HEK293 (cell line): ENCODE results near the gene TMEM130.

Experiments used
- GLI4 ChIP-seq: fragments of 450-650 bp; formaldehyde crosslinking; IDR thresholded peaks from 2 replicates; pipeline ENCODE4 v1.5.1; 2016; ENCODE audit warnings: missing biosample characterization, missing genetic modification characterization
- HOXC10 ChIP-seq: sonication (generic); formaldehyde crosslinking; IDR thresholded peaks from 2 replicates; pipeline ENCODE4 v1.8.1; 2023; ENCODE audit warnings: mild to moderate bottlenecking, missing genetic modification reagents
- KLF10 ChIP-seq: fragments of 450-650 bp; IDR thresholded peaks from 2 replicates; pipeline ENCODE4 v1.5.1; 2018; ENCODE audit warnings: missing biosample characterization, mild to moderate bottlenecking, missing genetic modification characterization
- MEIS1 ChIP-seq: sonication (generic); formaldehyde crosslinking; IDR thresholded peaks from 2 replicates; pipeline ENCODE4 v1.8.1; 2022; ENCODE audit warnings: missing genetic modification reagents, mild to moderate bottlenecking, borderline replicate concordance
- PRDM4 ChIP-seq: fragments of 450-650 bp; formaldehyde crosslinking; IDR thresholded peaks from 2 replicates; pipeline ENCODE4 v1.5.1; 2017; ENCODE audit warnings: missing biosample characterization, missing genetic modification characterization
- YY1 ChIP-seq: fragments of 450-650 bp; formaldehyde crosslinking; IDR thresholded peaks from 2 replicates; pipeline ENCODE4 v1.5.1; 2018; ENCODE audit warnings: missing biosample characterization, missing genetic modification characterization
- ZBTB17 ChIP-seq: fragments of 450-650 bp; formaldehyde crosslinking; IDR thresholded peaks from 2 replicates; pipeline ENCODE4 v1.5.1; 2016; ENCODE audit warnings: missing biosample characterization, missing genetic modification characterization
- ZBTB8A ChIP-seq: fragments of 450-650 bp; formaldehyde crosslinking; IDR thresholded peaks from 2 replicates; pipeline ENCODE4 v1.5.1; 2016; ENCODE audit warnings: missing biosample characterization, missing genetic modification characterization
- ZNF169 ChIP-seq: fragments of 450-650 bp; formaldehyde crosslinking; IDR thresholded peaks from 2 replicates; pipeline ENCODE4 v1.5.1; 2016; ENCODE audit warnings: missing biosample characterization, missing genetic modification characterization
- ZNF174 ChIP-seq: fragments of 450-650 bp; formaldehyde crosslinking; IDR thresholded peaks from 2 replicates; pipeline ENCODE4 v1.5.0; 2017; ENCODE audit warnings: missing biosample characterization, mild to moderate bottlenecking, missing genetic modification characterization
- ZNF202 ChIP-seq: fragments of 450-650 bp; formaldehyde crosslinking; IDR thresholded peaks from 2 replicates; pipeline ENCODE4 v1.5.1; 2016; ENCODE audit warnings: missing biosample characterization, missing genetic modification characterization, borderline replicate concordance
- ZNF280C ChIP-seq: fragments of 450-650 bp; formaldehyde crosslinking; IDR thresholded peaks from 2 replicates; pipeline ENCODE4 v1.5.1; 2016; ENCODE audit warnings: missing biosample characterization, missing genetic modification characterization
- ZNF391 ChIP-seq: fragments of 450-650 bp; formaldehyde crosslinking; IDR thresholded peaks from 2 replicates; pipeline ENCODE4 v1.5.1; 2016; ENCODE audit warnings: low read depth, missing biosample characterization, missing genetic modification characterization, borderline replicate concordance
- ZNF394 ChIP-seq: fragments of 450-650 bp; formaldehyde crosslinking; IDR thresholded peaks from 2 replicates; pipeline ENCODE4 v1.5.1; 2016; ENCODE audit warnings: missing biosample characterization, missing genetic modification characterization, mild to moderate bottlenecking, moderate library complexity, borderline replicate concordance
- ZNF707 ChIP-seq: fragments of 450-650 bp; formaldehyde crosslinking; IDR thresholded peaks from 2 replicates; pipeline ENCODE4 v1.5.1; 2016; ENCODE audit warnings: missing biosample characterization, missing genetic modification characterization
- ZNF768 ChIP-seq: fragments of 450-650 bp; formaldehyde crosslinking; IDR thresholded peaks from 2 replicates; pipeline ENCODE4 v1.5.1; 2018; ENCODE audit warnings: missing biosample characterization, mild to moderate bottlenecking, missing genetic modification characterization
- ZSCAN5A ChIP-seq: fragments of 450-650 bp; formaldehyde crosslinking; IDR thresholded peaks from 2 replicates; pipeline ENCODE4 v1.5.1; 2016; ENCODE audit warnings: missing biosample characterization, missing genetic modification characterization
- TF ChIP-seq, protein P1 (sequence below): fragments of 450-650 bp; formaldehyde crosslinking; IDR thresholded peaks from 2 replicates; pipeline ENCODE4 v1.5.1; 2016; ENCODE audit warnings: missing biosample characterization, missing genetic modification characterization
- TF ChIP-seq, protein P2 (sequence below): fragments of 450-650 bp; formaldehyde crosslinking; IDR thresholded peaks from 2 replicates; pipeline ENCODE4 v1.5.1; 2016; ENCODE audit warnings: missing biosample characterization, missing genetic modification characterization
- TF ChIP-seq, protein P3 (sequence below): fragments of 450-650 bp; formaldehyde crosslinking; IDR thresholded peaks from 2 replicates; pipeline ENCODE4 v1.5.1; 2016; ENCODE audit warnings: missing biosample characterization, missing genetic modification characterization
- TF ChIP-seq, protein P4 (sequence below): fragments of 450-650 bp; formaldehyde crosslinking; conservative IDR thresholded peaks from 2 replicates; pipeline ENCODE4 v1.5.1; 2016; ENCODE audit warnings: low read depth, missing biosample characterization, missing genetic modification characterization
- TF ChIP-seq, protein P5 (sequence below): fragments of 450-650 bp; formaldehyde crosslinking; IDR thresholded peaks from 2 replicates; pipeline ENCODE4 v1.5.1; 2016; ENCODE audit warnings: missing biosample characterization, missing genetic modification characterization, low read depth

TMEM130 gene

GRCh38 chr7:98802088-98802780 is 67.6 kb downstream of the TMEM130 start (continued):
- no peak for TF ChIP-seq ZNF280C
- no peak for TF ChIP-seq ZNF707 (tag by site-specific recombination)
- TF ChIP-seq ZNF202 (tag by site-specific recombination) = no peak
- TF ChIP-seq, protein P1, sequence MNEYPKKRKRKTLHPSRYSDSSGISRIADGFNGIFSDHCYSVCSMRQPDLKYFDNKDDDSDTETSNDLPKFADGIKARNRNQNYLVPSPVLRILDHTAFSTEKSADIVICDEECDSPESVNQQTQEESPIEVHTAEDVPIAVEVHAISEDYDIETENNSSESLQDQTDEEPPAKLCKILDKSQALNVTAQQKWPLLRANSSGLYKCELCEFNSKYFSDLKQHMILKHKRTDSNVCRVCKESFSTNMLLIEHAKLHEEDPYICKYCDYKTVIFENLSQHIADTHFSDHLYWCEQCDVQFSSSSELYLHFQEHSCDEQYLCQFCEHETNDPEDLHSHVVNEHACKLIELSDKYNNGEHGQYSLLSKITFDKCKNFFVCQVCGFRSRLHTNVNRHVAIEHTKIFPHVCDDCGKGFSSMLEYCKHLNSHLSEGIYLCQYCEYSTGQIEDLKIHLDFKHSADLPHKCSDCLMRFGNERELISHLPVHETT (tag by site-specific recombination) = no peak
- TF ChIP-seq, protein P2, sequence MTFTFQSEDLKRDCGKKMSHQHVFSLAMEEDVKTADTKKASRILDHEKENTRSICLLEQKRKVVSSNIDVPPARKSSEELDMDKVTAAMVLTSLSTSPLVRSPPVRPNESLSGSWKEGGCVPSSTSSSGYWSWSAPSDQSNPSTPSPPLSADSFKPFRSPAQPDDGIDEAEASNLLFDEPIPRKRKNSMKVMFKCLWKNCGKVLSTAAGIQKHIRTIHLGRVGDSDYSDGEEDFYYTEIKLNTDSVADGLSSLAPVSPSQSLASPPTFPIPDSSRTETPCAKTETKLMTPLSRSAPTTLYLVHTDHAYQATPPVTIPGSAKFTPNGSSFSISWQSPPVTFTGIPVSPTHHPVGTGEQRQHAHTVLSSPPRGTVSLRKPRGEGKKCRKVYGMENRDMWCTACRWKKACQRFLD (tag by site-specific recombination) = no peak
- no peak for TF ChIP-seq KLF10 (tag by site-specific recombination)
- TF ChIP-seq ZBTB17 (tag by site-specific recombination) = no peak
- no peak for TF ChIP-seq YY1 (tag by site-specific recombination)
- TF ChIP-seq, protein P3, sequence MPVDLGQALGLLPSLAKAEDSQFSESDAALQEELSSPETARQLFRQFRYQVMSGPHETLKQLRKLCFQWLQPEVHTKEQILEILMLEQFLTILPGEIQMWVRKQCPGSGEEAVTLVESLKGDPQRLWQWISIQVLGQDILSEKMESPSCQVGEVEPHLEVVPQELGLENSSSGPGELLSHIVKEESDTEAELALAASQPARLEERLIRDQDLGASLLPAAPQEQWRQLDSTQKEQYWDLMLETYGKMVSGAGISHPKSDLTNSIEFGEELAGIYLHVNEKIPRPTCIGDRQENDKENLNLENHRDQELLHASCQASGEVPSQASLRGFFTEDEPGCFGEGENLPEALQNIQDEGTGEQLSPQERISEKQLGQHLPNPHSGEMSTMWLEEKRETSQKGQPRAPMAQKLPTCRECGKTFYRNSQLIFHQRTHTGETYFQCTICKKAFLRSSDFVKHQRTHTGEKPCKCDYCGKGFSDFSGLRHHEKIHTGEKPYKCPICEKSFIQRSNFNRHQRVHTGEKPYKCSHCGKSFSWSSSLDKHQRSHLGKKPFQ (tag by site-specific recombination) = no peak
- no peak for TF ChIP-seq ZNF169 (tag by site-specific recombination)
- TF ChIP-seq, protein P4, sequence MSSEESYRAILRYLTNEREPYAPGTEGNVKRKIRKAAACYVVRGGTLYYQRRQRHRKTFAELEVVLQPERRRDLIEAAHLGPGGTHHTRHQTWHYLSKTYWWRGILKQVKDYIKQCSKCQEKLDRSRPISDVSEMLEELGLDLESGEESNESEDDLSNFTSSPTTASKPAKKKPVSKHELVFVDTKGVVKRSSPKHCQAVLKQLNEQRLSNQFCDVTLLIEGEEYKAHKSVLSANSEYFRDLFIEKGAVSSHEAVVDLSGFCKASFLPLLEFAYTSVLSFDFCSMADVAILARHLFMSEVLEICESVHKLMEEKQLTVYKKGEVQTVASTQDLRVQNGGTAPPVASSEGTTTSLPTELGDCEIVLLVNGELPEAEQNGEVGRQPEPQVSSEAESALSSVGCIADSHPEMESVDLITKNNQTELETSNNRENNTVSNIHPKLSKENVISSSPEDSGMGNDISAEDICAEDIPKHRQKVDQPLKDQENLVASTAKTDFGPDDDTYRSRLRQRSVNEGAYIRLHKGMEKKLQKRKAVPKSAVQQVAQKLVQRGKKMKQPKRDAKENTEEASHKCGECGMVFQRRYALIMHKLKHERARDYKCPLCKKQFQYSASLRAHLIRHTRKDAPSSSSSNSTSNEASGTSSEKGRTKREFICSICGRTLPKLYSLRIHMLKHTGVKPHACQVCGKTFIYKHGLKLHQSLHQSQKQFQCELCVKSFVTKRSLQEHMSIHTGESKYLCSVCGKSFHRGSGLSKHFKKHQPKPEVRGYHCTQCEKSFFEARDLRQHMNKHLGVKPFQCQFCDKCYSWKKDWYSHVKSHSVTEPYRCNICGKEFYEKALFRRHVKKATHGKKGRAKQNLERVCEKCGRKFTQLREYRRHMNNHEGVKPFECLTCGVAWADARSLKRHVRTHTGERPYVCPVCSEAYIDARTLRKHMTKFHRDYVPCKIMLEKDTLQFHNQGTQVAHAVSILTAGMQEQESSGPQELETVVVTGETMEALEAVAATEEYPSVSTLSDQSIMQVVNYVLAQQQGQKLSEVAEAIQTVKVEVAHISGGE (tag by site-specific recombination) = no peak
- TF ChIP-seq ZNF174 (tag by site-specific recombination) = no peak
- TF ChIP-seq, protein P5, sequence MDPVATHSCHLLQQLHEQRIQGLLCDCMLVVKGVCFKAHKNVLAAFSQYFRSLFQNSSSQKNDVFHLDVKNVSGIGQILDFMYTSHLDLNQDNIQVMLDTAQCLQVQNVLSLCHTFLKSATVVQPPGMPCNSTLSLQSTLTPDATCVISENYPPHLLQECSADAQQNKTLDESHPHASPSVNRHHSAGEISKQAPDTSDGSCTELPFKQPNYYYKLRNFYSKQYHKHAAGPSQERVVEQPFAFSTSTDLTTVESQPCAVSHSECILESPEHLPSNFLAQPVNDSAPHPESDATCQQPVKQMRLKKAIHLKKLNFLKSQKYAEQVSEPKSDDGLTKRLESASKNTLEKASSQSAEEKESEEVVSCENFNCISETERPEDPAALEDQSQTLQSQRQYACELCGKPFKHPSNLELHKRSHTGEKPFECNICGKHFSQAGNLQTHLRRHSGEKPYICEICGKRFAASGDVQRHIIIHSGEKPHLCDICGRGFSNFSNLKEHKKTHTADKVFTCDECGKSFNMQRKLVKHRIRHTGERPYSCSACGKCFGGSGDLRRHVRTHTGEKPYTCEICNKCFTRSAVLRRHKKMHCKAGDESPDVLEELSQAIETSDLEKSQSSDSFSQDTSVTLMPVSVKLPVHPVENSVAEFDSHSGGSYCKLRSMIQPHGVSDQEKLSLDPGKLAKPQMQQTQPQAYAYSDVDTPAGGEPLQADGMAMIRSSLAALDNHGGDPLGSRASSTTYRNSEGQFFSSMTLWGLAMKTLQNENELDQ (tag by site-specific recombination) = no peak
- TF ChIP-seq ZNF391 = no peak
- no peak for TF ChIP-seq HOXC10 (CRISPR knock-in tag)
- no peak for TF ChIP-seq PRDM4 (tag by site-specific recombination)
- no peak for TF ChIP-seq ZSCAN5A (tag by site-specific recombination)
- no peak for TF ChIP-seq GLI4 (tag by site-specific recombination)
- TF ChIP-seq ZBTB8A = no peak
- no peak for TF ChIP-seq ZNF394 (tag by site-specific recombination)
- TF ChIP-seq MEIS1 (CRISPR knock-in tag) = no peak
- no peak for TF ChIP-seq ZNF768
